Uterus (tissue), 4 donors: Measurements from ENCODE around the gene ATF7IP. TPM values are rescaled to one million over a fixed set of nuclear protein-coding genes. Genes with fewer than 3 reads are reported as not detected.
A peak's percentile ranks its signal among the peaks of the same experiment; 100 is the strongest.
"Not testable (repeated sequence)": the region's sequence is repeated elsewhere in the genome, so short reads cannot be mapped to it uniquely, and the experiment has no call there.

ENCODE experiments used
- DNase-seq, 2 donors: peaks; one replicate each; pipeline ENCODE4 v3.0.0-alpha.2; 2019 to 2020
- H3K27ac ChIP-seq, 2 donors: fragments of 200-600 bp; sonication (generic); 1 replicate in 1 of 2; 2 replicates in 1 of 2; pipeline ENCODE4 v1.5.1; 2016 to 2018
- H3K27me3 ChIP-seq, 2 donors: fragments of 200-600 bp; sonication (generic); one replicate each; pipeline ENCODE4 v1.5.1; 2018 to 2019; ENCODE audit warnings: control low read depth in 1 of 2
- H3K36me3 ChIP-seq, 2 donors: fragments of 200-600 bp; sonication (generic); one replicate each; pipeline ENCODE4 v1.5.1; 2019; ENCODE audit warnings: control low read depth in 1 of 2
- H3K4me1 ChIP-seq, 2 donors: fragments of 200-600 bp; sonication (generic); one replicate each; pipeline ENCODE4 v1.5.1; 2018 to 2019; ENCODE audit warnings: control low read depth in 1 of 2
- H3K4me3 ChIP-seq, 2 donors: fragments of 200-600 bp; sonication (generic); 1 replicate in 1 of 2; 2 replicates in 1 of 2; pipeline ENCODE4 v1.5.1; 2018 to 2019; ENCODE audit warnings: mild to moderate bottlenecking in 1 of 2
- H3K9me3 ChIP-seq, 2 donors: fragments of 200-600 bp; sonication (generic); one replicate each; pipeline ENCODE4 v1.5.1; 2019; ENCODE audit warnings: control low read depth in 1 of 2
- CTCF ChIP-seq, 4 experiments: fragments of 200-600 bp in 2 of 4; fragments of 450-650 bp in 2 of 4; sonication (generic) in 2 of 4; IDR thresholded peaks; one replicate each; pipeline ENCODE4 v1.5.1; 2016 to 2019; ENCODE audit warnings: antibody characterized with exemption in 4 of 4, mild to moderate bottlenecking in 2 of 4, moderate library complexity in 1 of 4
- POLR2A ChIP-seq, 2 donors: fragments of 450-650 bp; IDR thresholded peaks; one replicate each; pipeline ENCODE4 v1.6.1; 2016; ENCODE audit warnings: antibody characterized with exemption in 2 of 2, mild to moderate bottlenecking in 1 of 2, moderate library complexity in 1 of 2
- intact Hi-C: fragments of 100-400 bp; cut with DNase I; formaldehyde crosslinking; loops from one replicate; pipeline ENCODE4 v1.15.1; 2023; ENCODE audit warnings: low total_unique reads
- total RNA-seq, 4 donors: library from RNA; depleted of rRNA in 3 of 4; stranded (reverse); fragments of >200 nt in 3 of 4; gene quantifications; one replicate each; pipeline versions ENCODE4 v1.1.0 to v1.2.4, GENCODE V29; 2014 to 2023
- donor health status: DM: yes; HTN: yes; CAD: no.

ATF7IP gene
- total RNA-seq: 100 to 1,000 TPM in 1 of 4 donors, 10 to 100 TPM in 3; 39.5 to 102 (median 65.6) TPM

DNA sequence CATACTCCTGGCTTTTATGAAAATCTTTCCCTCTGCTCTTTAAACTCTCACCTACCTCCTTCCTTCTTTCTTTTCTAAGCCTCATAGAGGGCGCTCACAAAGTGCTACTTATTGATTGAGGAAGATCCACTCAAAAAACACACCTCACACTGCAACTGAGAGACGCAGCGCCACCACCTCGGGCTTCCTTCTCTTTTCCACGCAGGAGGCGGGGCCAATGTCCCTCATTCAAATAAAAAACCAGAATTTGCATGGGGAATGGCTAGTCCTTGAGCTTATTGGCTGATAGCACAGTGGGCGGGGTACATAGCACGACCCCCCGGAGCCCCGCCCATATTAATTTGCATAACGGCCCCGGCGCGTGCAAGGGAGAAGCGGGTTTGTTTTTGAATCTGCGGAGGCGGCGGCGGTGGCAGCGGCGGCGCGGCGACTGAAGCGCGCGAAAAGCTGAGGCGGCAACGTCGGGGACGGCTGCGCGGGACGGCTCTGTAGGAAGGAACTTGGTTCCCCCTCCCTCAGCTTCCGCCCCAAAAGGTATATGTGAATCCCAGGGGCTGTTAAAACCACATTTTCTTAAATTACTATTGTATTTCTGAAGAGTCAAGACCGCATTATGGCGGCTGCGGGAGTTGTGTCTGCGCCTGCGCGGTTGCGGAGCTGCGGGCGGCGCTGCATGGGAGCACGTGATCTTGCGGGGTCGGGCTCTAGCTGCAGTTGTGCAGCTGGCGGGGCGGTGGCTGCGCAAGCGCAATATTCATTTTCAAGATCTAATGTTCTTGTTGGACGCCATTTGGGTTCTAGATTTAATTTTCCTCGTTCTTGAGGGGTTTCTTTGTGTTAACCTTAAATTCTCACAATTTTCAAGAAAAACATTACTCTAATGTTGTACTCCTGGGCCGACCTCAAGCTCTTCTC is at the start of gene ATF7IP:
TSS of gene ATF7IP (plus strand) at position 389 of the 915 bp plus-strand sequence. CDS start 58,234 bp downstream, outside the sequence.
- DNase-seq: peak; percentile 94 to 98
- H3K4me3 ChIP-seq: peak within 1 kb of the TSS; percentile 52 to 77
- H3K4me1 ChIP-seq: peaks cover 0 to 6% of the 10 kb centered on the region in 2 donors
- H3K27me3 ChIP-seq: no peaks in the 10 kb centered on the region
- H3K36me3 ChIP-seq: no peaks in the 10 kb centered on the region
- no peaks in the 10 kb centered on the region for H3K9me3 ChIP-seq
- peak within 1 kb of the TSS; percentile 92 to 99 for H3K27ac ChIP-seq
- peak; percentile 18 to 38 (median 23) for TF ChIP-seq CTCF (IDR thresholded peaks at IDR 0.05)
- TF ChIP-seq POLR2A (IDR thresholded peaks at IDR 0.05): peak; percentile 58 to 84
- intact Hi-C loops: no loop called here

DNA sequence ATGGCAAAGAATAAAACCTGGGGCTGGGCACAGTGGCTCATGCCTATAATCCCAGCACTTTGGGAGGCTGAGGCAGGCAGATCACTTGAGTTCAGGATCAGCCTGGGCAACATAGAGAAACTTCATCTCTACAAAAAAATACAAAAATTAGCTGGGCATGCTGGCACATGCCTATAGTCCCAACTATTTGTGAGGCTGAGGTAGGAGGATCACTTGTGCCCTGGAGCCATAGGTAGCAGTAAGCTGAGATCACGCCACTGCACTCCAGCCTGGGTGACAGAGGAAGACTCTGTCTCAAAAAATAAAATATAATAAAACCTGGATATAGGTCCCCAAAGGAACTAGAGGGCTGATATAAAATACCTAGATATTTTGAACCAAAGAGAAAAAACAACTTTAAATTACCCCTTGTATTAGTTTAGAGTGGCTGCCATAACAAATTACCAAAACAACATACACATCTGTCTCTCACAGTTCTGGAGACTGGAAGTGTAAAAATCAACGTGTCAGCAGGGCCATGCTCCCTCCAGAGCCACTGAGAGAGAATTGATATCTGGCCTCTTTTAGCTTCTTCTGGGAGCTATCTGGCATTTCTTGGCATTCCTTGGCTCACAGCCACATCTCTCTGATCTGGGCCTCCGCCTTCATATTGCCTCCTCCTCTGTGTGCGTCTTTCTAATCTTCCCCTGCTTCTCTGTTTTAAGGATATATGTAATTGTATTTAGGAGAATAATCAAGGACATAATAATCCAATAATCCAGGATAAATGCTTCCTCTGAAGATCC is 47.9 kb upstream of the ATF7IP start:
- intact Hi-C loops: no loop called here

GRCh38 chr12:14319704-14320427 is 45.6 kb upstream of the ATF7IP start:
- H3K27me3 ChIP-seq, H3K4me3 ChIP-seq, H3K9me3 ChIP-seq, H3K4me1 ChIP-seq, H3K27ac ChIP-seq, intact Hi-C loops, H3K36me3 ChIP-seq, DNase-seq: not testable (repeated sequence)

More for the DNA sequence above, 47.9 kb upstream of the ATF7IP start:
- Histone ChIP-seq H3K4me3 (no peak overlapping the region), H3K27me3 (no peaks in the 10 kb centered on the region), H3K4me1 (no peaks in the 10 kb centered on the region), H3K9me3 (no peaks in the 10 kb centered on the region), H3K36me3 (no peaks in the 10 kb centered on the region), H3K27ac (no peak overlapping the region)
- no peak for DNase-seq
- no peak for TF ChIP-seq POLR2A (IDR thresholded peaks at IDR 0.05)
- TF ChIP-seq CTCF (IDR thresholded peaks at IDR 0.05): no peak

DNA sequence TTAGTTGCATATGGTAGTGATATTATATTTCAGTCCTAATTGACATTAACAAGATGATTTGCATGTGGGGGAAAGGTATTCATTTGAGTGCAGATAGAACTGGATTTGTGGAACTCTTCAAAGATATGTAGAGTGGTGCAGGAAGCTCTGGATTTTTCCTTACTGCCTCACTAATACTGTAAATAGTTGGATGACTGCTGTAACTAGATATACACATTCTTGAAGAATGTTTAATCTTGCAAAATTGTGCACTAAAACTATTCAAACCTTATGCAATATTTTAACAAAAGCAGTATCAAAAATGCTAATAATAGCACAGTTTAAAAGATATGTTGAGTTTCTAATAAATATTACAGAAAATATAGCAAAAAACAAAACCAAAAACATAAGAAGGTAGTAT is 43.1 kb upstream of the ATF7IP start:
- Histone ChIP-seq H3K27me3 (no peaks in the 10 kb centered on the region), H3K36me3 (no peaks in the 10 kb centered on the region), H3K4me3 (no peak overlapping the region), H3K9me3 (no peaks in the 10 kb centered on the region), H3K4me1 (no peaks in the 10 kb centered on the region), H3K27ac (no peak overlapping the region)
- intact Hi-C loops: no loop called here
- DNase-seq: no peak
- TF ChIP-seq CTCF (IDR thresholded peaks at IDR 0.05): no peak
- no peak for TF ChIP-seq POLR2A (IDR thresholded peaks at IDR 0.05)

DNA sequence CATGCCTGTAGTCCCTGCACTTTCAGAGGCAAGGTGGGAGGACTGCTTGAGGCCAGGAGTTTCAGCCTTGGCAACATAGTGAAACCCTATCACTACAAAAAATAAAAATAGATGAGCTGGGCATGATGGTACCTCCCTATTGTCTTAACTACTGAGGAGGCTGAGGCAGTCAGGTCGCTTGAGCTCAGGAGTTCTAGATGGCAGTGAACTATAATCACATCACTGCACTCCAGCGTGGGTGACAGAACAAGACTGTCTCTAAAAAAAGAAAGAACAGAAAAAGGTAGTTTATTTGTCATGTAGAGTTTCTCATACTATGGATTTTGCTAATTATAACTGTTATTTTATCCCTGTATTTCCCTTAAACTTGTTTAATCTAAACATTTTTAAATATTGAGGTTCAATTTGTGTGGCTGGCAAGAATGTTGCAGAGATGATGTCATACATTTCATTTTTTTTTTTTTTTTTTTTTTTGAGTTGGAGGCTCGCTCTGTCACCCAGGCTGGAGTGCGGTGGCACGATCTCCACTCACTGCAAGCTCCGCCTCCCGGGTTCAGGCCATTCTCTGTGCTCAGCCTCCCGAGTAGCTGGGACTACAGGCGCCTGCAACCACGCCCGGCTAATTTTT is 39.7 kb upstream of the ATF7IP start:
- H3K4me3 ChIP-seq: no peak overlapping the region
- no peaks in the 10 kb centered on the region for H3K27me3 ChIP-seq
- no peak for DNase-seq
- H3K27ac ChIP-seq: no peak overlapping the region
- H3K9me3 ChIP-seq: no peaks in the 10 kb centered on the region
- no peaks in the 10 kb centered on the region for H3K4me1 ChIP-seq
- no peaks in the 10 kb centered on the region for H3K36me3 ChIP-seq
- intact Hi-C loops: no loop called here
- no peak for TF ChIP-seq CTCF (IDR thresholded peaks at IDR 0.05)
- no peak for TF ChIP-seq POLR2A (IDR thresholded peaks at IDR 0.05)
